Ovary (tissue), 9 donors: ENCODE results near the gene TGFBI. TPM values are rescaled to one million over a fixed set of nuclear protein-coding genes. Genes with fewer than 3 reads are reported as not detected.

Experiments used
- DNase-seq, 5 donors: peaks; one replicate each; pipeline ENCODE4 v3.0.0-alpha.2; 2019 to 2020
- H3K27ac ChIP-seq, 2 donors: fragments of 200-600 bp; one replicate each; pipeline versions ENCODE4 v1.5.1 to v1.8.0; 2019 to 2022
- H3K27me3 ChIP-seq: fragments of 200-600 bp; one replicate; pipeline ENCODE4 v1.8.0; 2022
- H3K36me3 ChIP-seq: fragments of 200-600 bp; sonication (generic); one replicate; pipeline ENCODE4 v1.5.1; 2019
- H3K4me1 ChIP-seq: one replicate; pipeline ENCODE4 v1.8.1; 2013; ENCODE audit warnings: mild to moderate bottlenecking, moderate library complexity; ENCODE audit not compliant: insufficient read depth
- H3K4me3 ChIP-seq: fragments of 200-600 bp; sonication (generic); one replicate; pipeline ENCODE4 v1.5.1; 2017
- H3K9me3 ChIP-seq, 2 donors: fragments of 200-600 bp in 1 of 2; sonication (generic) in 1 of 2; one replicate each; pipeline versions ENCODE4 v1.5.1 to v1.8.1; 2013 to 2019; ENCODE audit warnings: mild to moderate bottlenecking in 1 of 2, moderate library complexity in 1 of 2
- CTCF ChIP-seq, 3 donors: fragments of 450-650 bp in 2 of 3; fragments of 200-600 bp in 1 of 3; IDR thresholded peaks; one replicate each; pipeline versions ENCODE4 v1.5.1 to v1.8.0; 2016 to 2022; ENCODE audit warnings: antibody characterized with exemption in 3 of 3, mild to moderate bottlenecking in 1 of 3
- EP300 ChIP-seq: sonication (generic); formaldehyde crosslinking; IDR thresholded peaks from one replicate; pipeline ENCODE4 v1.6.1; 2017; ENCODE audit warnings: antibody characterized with exemption
- POLR2A ChIP-seq: fragments of 450-650 bp; IDR thresholded peaks from one replicate; pipeline ENCODE4 v1.6.1; 2017; ENCODE audit warnings: antibody characterized with exemption, mild to moderate bottlenecking, moderate library complexity
- WGBS, 3 donors: extraction: QIAGEN DNeasy Blood & Tissue Kit in 1 of 3; methylation state at CpG; one replicate each; pipeline versions ENCODE4 v1.1.5 to v1.1.7; 2013 to 2017; 5-methylcytosine and 5-hydroxymethylcytosine counted together
- intact Hi-C, 4 donors: fragments of 100-400 bp; cut with DNase I; formaldehyde crosslinking; loops; one replicate each; pipeline versions ENCODE4 v1.11.0 to v1.15.1; 2022 to 2023
- polyA plus RNA-seq, 2 donors: library from polyadenylated mRNA; stranded (reverse); fragments of 200-250 nt in 1 of 2; fragments of 350-450 nt in 1 of 2; fragmentation: Illumina TruSeq in 1 of 2; extraction: RNeasy Lipid Tissue Mini Kit (QIAGEN cat#74804) in 1 of 2; gene quantifications; one replicate each; pipeline ENCODE4 v1.2.3, GENCODE V29; 2013 to 2014
- total RNA-seq, 7 donors: library from RNA; depleted of rRNA in 2 of 7; stranded (reverse); fragments of >200 nt in 2 of 7; fragmentation: NEBNext Ultra II Directional in 3 of 7; extraction: Animal tissue kit (Norgen Biotek cat#: 25700) in 3 of 7; gene quantifications; one replicate each; pipeline versions ENCODE4 v1.1.0 to v1.2.4, GENCODE V29; 2016 to 2023
- donor health status: DM: no; HTN: no; CAD: no; lungs with moderate emphysema.
- donor health status: DM: no; HTN: no; CAD: no.
- donor health status: Bipolar disorder and iron deficiency.
- donor health status: DM: yes; HTN: yes; CAD: no.
- donor health status: DM: no; HTN: no; CAD: no.
- donor health status: DM: yes; HTN: yes; CAD: no.

The TGFBI gene
- total and polyA plus RNA-seq, 9 donors = 14.5 to 138 (median 25.3) TPM

DNA sequence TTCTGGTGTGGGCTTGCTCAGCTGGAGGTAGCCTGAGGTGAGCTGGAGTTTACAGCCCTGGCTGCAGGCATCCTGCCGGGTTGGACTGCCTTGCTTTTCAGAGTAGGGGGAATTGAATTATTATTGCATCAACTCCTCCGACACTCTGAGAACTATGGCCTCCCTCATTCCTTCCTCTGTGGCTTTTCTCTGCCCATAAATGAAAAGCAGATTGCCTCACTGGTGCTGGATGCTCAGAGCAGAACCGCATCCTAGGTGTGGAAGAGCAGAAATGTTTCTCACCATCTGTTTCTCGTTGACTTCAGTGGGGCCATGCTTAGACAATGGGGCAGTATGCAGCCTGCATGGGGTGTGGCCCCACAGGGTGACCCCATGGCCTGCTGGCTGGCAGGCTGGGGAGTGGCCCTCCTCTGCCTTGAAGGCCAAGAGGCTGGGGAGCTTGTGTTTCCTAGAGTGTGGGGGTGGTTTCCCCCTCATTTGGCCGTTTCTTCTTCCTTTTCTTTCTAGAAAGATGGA, 27.3 kb upstream of the TGFBI start:
- WGBS, 3 donors = 22 to 25% (median 24%) methylated on average over 4 to 5 of the region's 5 CpGs
- peak in 1 of 5 donors; percentile 42 for DNase-seq

DNA sequence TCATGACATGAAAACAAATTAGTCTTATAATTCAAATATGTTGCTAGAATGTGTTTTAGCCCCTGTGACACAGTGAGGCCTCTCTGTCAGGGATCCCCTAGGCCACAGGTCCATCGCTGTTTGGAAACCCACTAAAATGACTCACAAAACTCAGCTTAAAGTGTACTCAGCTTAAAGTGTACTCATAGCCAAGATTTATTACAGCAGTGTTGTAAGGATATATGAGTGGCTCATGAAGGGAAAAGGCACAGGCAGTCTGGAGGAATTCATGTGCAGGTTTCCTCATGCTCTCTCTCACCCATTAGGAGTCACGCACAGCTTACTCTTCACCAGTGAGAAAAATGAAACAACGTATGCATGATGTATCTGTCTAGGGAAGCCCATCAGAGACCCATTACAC, 24.4 kb upstream of the TGFBI start:
- 91 to 97% (median 96%) methylated on average over 3 of the region's 3 CpGs for WGBS, 3 donors
- H3K4me1 ChIP-seq = no peaks in the 10 kb centered on the region
- H3K27ac ChIP-seq = no peak overlapping the region
- H3K4me3 ChIP-seq = no peak overlapping the region
- no peaks in the 10 kb centered on the region for H3K9me3 ChIP-seq
- intact Hi-C loops = no loop called here
- no peak for DNase-seq
- TF ChIP-seq CTCF (IDR thresholded peaks at IDR 0.05) = no peak
- no peak for TF ChIP-seq EP300
- TF ChIP-seq POLR2A = no peak
- H3K27me3 ChIP-seq = no peaks in the 10 kb centered on the region
- no peaks in the 10 kb centered on the region for H3K36me3 ChIP-seq

More for the DNA sequence above, 27.3 kb upstream of the TGFBI start:
- Histone ChIP-seq H3K4me1 (no peaks in the 10 kb centered on the region), H3K27ac (no peak overlapping the region), H3K27me3 (no peaks in the 10 kb centered on the region), H3K9me3 (no peaks in the 10 kb centered on the region), H3K4me3 (no peak overlapping the region), H3K36me3 (no peaks in the 10 kb centered on the region)
- intact Hi-C loops = no loop called here
- TF ChIP-seq CTCF (IDR thresholded peaks at IDR 0.05) = no peak
- TF ChIP-seq POLR2A = no peak
- TF ChIP-seq EP300 = no peak

- H3K36me3 ChIP-seq = no peaks in the 10 kb centered on the region
- no peaks in the 10 kb centered on the region for H3K9me3 ChIP-seq
- no peak for TF ChIP-seq POLR2A
- TF ChIP-seq EP300 = no peak
- TF ChIP-seq CTCF (IDR thresholded peaks at IDR 0.05) = no peak
- no peak overlapping the region for H3K27ac ChIP-seq
- DNase-seq = no peak
- no peaks in the 10 kb centered on the region for H3K27me3 ChIP-seq
- WGBS, 3 donors = 61 to 69% (median 63%) methylated on average over 9 of the region's 9 CpGs
- H3K4me3 ChIP-seq = no peak overlapping the region
- intact Hi-C loops = no loop called here
- H3K4me1 ChIP-seq = no peaks in the 10 kb centered on the region
Observed at GRCh38 chr5:136005476-136005875, 23.3 kb upstream of the TGFBI start.

DNA sequence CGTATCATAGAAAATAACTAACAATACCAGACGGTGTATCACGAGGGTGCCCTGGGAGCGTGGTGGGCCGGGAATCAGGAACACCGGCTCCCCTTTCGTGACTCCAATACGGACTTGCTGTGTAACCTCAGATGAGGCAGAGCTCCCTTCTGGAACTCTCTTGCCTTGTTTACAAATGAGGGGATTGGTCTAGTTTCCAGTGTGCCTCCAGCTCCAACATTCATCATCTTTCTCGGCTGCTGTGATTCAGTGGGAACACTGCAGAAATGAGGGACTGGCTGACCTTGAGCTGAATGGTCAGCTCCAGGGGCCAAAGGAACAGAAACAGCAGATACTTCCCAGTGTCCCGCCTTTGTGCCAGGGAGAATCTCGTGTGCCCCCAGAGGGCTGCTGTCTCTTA, 22.6 kb upstream of the TGFBI start:
- Histone ChIP-seq H3K27ac (no peak overlapping the region), H3K4me1 (no peaks in the 10 kb centered on the region), H3K9me3 (no peaks in the 10 kb centered on the region), H3K36me3 (no peaks in the 10 kb centered on the region), H3K4me3 (no peak overlapping the region), H3K27me3 (no peaks in the 10 kb centered on the region)
- DNase-seq = no peak
- 45 to 61% (median 46%) methylated on average over 11 of the region's 11 CpGs for WGBS, 3 donors
- TF ChIP-seq EP300 (no peak), CTCF (IDR thresholded peaks at IDR 0.05) (no peak), POLR2A (no peak)
- intact Hi-C loops = no loop called here
